DND-41 (cell line): ENCODE data around the gene YLPM1.
A peak's percentile ranks its signal among the peaks of the same experiment; 100 is the strongest.

ENCODE experiments used
- ATAC-seq: fragments of 200-7000 bp; cut with Tn5 transposase; 3 replicates; pipeline ENCODE4 v1.9.1; 2021; ENCODE audit warnings: low read depth; ENCODE audit not compliant: insufficient read depth
- DNase-seq: peaks from one replicate; pipeline ENCODE4 v3.0.0-alpha.2; 2020
- H2AFZ ChIP-seq: 2 replicates; pipeline ENCODE4 v1.6.0; 2012; ENCODE audit warnings: low read depth, low read length
- H3K27ac ChIP-seq: 2 replicates; pipeline ENCODE4 v1.5.1; 2012; ENCODE audit warnings: low read length, inconsistent platforms
- H3K27me3 ChIP-seq: fragments of 200-600 bp; sonication (generic); 2 replicates; pipeline ENCODE4 v1.6.0; 2012; ENCODE audit warnings: low read length, mild to moderate bottlenecking, inconsistent platforms; ENCODE audit not compliant: insufficient read depth, poor library complexity
- H3K36me3 ChIP-seq: 2 replicates; pipeline ENCODE4 v1.5.1; 2012; ENCODE audit warnings: low read length, inconsistent platforms; ENCODE audit not compliant: insufficient read depth
- H3K4me1 ChIP-seq: 2 replicates; pipeline ENCODE4 v1.5.1; 2012; ENCODE audit warnings: mild to moderate bottlenecking, low read length; ENCODE audit not compliant: insufficient read depth
- H3K4me2 ChIP-seq: 2 replicates; pipeline ENCODE4 v1.6.0; 2012; ENCODE audit warnings: mild to moderate bottlenecking, moderate library complexity, low read length, inconsistent platforms; ENCODE audit not compliant: insufficient read depth
- H3K4me3 ChIP-seq, 2 experiments: fragments of 200-600 bp in 1 of 2; shearing (Covaris generic) in 1 of 2; 2 replicates each; pipeline ENCODE4 v1.5.1; 2012 to 2016; ENCODE audit warnings: inconsistent platforms in 2 of 2, low read length in 2 of 2, mild to moderate bottlenecking in 2 of 2, low read depth in 1 of 2, moderate library complexity in 1 of 2
- H3K79me2 ChIP-seq: 2 replicates; pipeline ENCODE4 v1.6.0; 2012; ENCODE audit warnings: low read length, inconsistent platforms; ENCODE audit not compliant: insufficient read depth
- H3K9ac ChIP-seq: 2 replicates; pipeline ENCODE4 v1.6.0; 2012; ENCODE audit warnings: low read depth, mild to moderate bottlenecking, inconsistent platforms, low read length, moderate library complexity
- H3K9me3 ChIP-seq: 2 replicates; pipeline ENCODE4 v1.5.1; 2012; ENCODE audit warnings: low read length, moderate library complexity, mild to moderate bottlenecking, inconsistent platforms; ENCODE audit not compliant: insufficient read depth, severe bottlenecking
- H4K20me1 ChIP-seq: 2 replicates; pipeline ENCODE4 v1.6.0; 2012; ENCODE audit warnings: low read length; ENCODE audit not compliant: insufficient read depth
- CTCF ChIP-seq: IDR thresholded peaks from 2 replicates; pipeline ENCODE4 v1.5.1; 2012; ENCODE audit warnings: borderline replicate concordance, low read length, moderate library complexity, mild to moderate bottlenecking; ENCODE audit not compliant: poor library complexity, severe bottlenecking; ENCODE audit errors: extremely low read depth
- EZH2 ChIP-seq: IDR thresholded peaks from 3 replicates; pipeline ENCODE4 v1.6.1; 2012; ENCODE audit warnings: borderline replicate concordance, low read depth, mild to moderate bottlenecking, moderate library complexity, low read length, inconsistent platforms; ENCODE audit not compliant: severe bottlenecking

Gene YLPM1

GRCh38 chr14:74792249-74793039 lies 29.3 kb downstream of the YLPM1 start:
- Histone ChIP-seq H4K20me1 (peaks cover 23% of the 10 kb centered on the region), H3K79me2 (peaks cover 95% of the 10 kb centered on the region), H3K4me1 (no peaks in the 10 kb centered on the region), H3K27ac (no peak overlapping the region), H2AFZ (no peak overlapping the region), H3K27me3 (no peaks in the 10 kb centered on the region), H3K36me3 (peaks cover 70% of the 10 kb centered on the region), H3K4me3 (no peak overlapping the region), H3K4me2 (no peak overlapping the region), H3K9me3 (no peaks in the 10 kb centered on the region), H3K9ac (no peak overlapping the region)
- peak; percentile 44; the same call in 1 of the 3 replicates for ATAC-seq
- no peak for TF ChIP-seq CTCF
- TF ChIP-seq EZH2: no peak
- no peak for DNase-seq

GRCh38 chr14:74793506-74794155 lies 30.5 kb downstream of the YLPM1 start:
- no peak overlapping the region for H3K27ac ChIP-seq
- no peak overlapping the region for H2AFZ ChIP-seq
- no peak overlapping the region for H3K4me2 ChIP-seq
- no peaks in the 10 kb centered on the region for H3K27me3 ChIP-seq
- no peak overlapping the region for H3K4me3 ChIP-seq
- peaks cover 97% of the 10 kb centered on the region for H3K79me2 ChIP-seq
- peaks cover 72% of the 10 kb centered on the region for H3K36me3 ChIP-seq
- no peak for ATAC-seq
- DNase-seq: no peak
- H3K4me1 ChIP-seq: no peaks in the 10 kb centered on the region
- H3K9me3 ChIP-seq: no peaks in the 10 kb centered on the region
- TF ChIP-seq EZH2 (no peak), CTCF (peak; percentile 29)
- peaks cover 33% of the 10 kb centered on the region for H4K20me1 ChIP-seq
- no peak overlapping the region for H3K9ac ChIP-seq

- Histone ChIP-seq H3K9me3 (no peaks in the 10 kb centered on the region), H4K20me1 (peaks cover 37% of the 10 kb centered on the region), H3K79me2 (peaks cover 94% of the 10 kb centered on the region), H3K36me3 (peaks cover 84% of the 10 kb centered on the region), H3K4me1 (no peaks in the 10 kb centered on the region), H3K27me3 (no peaks in the 10 kb centered on the region), H3K9ac (no peak overlapping the region), H2AFZ (no peak overlapping the region), H3K4me2 (no peak overlapping the region), H3K4me3 (no peak overlapping the region), H3K27ac (no peak overlapping the region)
- ATAC-seq (no peak), DNase-seq (no peak)
- TF ChIP-seq CTCF (no peak), EZH2 (no peak)
These were observed 31.8 kb downstream of the YLPM1 start for GRCh38 chr14:74794947-74795346.
